IMR-90 (cell line): Measurements from ENCODE around the gene TFEB. TPM values are rescaled to one million over a fixed set of nuclear protein-coding genes. Genes with fewer than 3 reads are reported as not detected.

Source experiments
- ATAC-seq: fragments of 200-7000 bp; cut with Tn5 transposase; 2 replicates; pipeline ENCODE4 v1.9.1; 2020; ENCODE audit warnings: low read depth, mild to moderate bottlenecking, moderate library complexity
- BruUV-seq: library from RNA; stranded (reverse); fragments of 400-500 nt; replicated peaks from 2 replicates; lab custom pipeline; 2021; lab: Mats Ljungman, UMichigan
- CTCF ChIA-PET: fragments of 300-600 bp; formaldehyde crosslinking; extraction: SDS; loops from one replicate; lab custom pipeline; 2021; ENCODE audit warnings: antibody characterized with exemption; lab: Yijun Ruan, JAX
- POLR2A ChIA-PET: fragments of 300-600 bp; sonication (Branson Sonifier 250); formaldehyde crosslinking; loops from one replicate; lab custom pipeline; 2022; ENCODE audit warnings: antibody characterized with exemption; ENCODE audit not compliant: unreplicated experiment; lab: Charles Lee
- DNase-seq: peaks from one replicate; pipeline ENCODE4 v3.0.0; 2013
- H2AFZ ChIP-seq: replicated peaks from 2 replicates; pipeline ENCODE3; 2013; ENCODE audit warnings: low read length, mild to moderate bottlenecking; ENCODE audit not compliant: poor library complexity
- H2AK5ac ChIP-seq: 2 replicates; pipeline ENCODE4 v1.6.1; 2013; ENCODE audit warnings: low read depth, low read length, inconsistent platforms
- H2AK9ac ChIP-seq: replicated peaks from 2 replicates; pipeline ENCODE3; 2013; ENCODE audit warnings: mild to moderate bottlenecking, low read depth, low read length, moderate library complexity; ENCODE audit not compliant: poor library complexity
- H2BK120ac ChIP-seq: 2 replicates; pipeline ENCODE4 v1.6.1; 2013; ENCODE audit warnings: low read depth, low read length, inconsistent platforms
- H2BK15ac ChIP-seq: 3 replicates; pipeline ENCODE4 v1.6.1; 2013; ENCODE audit warnings: low read depth, low read length, inconsistent platforms
- H2BK20ac ChIP-seq: 2 replicates; pipeline ENCODE4 v1.6.1; 2013; ENCODE audit warnings: low read depth, mild to moderate bottlenecking, inconsistent platforms, low read length, moderate library complexity
- H2BK5ac ChIP-seq: 2 replicates; pipeline ENCODE4 v1.6.1; 2013; ENCODE audit warnings: mild to moderate bottlenecking, low read depth, low read length, inconsistent platforms; ENCODE audit not compliant: poor library complexity, severe bottlenecking
- H3K14ac ChIP-seq: replicated peaks from 2 replicates; pipeline ENCODE4 v1.6.1; 2013; ENCODE audit warnings: low read depth, low read length, inconsistent platforms
- H3K18ac ChIP-seq: 2 replicates; pipeline ENCODE4 v1.6.1; 2013; ENCODE audit warnings: low read depth, low read length, control low read depth
- H3K23ac ChIP-seq: 2 replicates; pipeline ENCODE4 v1.6.1; 2013; ENCODE audit warnings: low read depth, low read length, inconsistent platforms
- H3K27ac ChIP-seq: 2 replicates; pipeline ENCODE4 v1.5.1; 2013; ENCODE audit warnings: mild to moderate bottlenecking, control low read depth, low read length; ENCODE audit not compliant: insufficient read depth
- H3K27me3 ChIP-seq: 2 replicates; pipeline ENCODE4 v1.6.1; 2013; ENCODE audit warnings: low read length; ENCODE audit not compliant: control insufficient read depth, insufficient read depth
- H3K36me3 ChIP-seq: 2 replicates; pipeline ENCODE4 v1.6.1; 2013; ENCODE audit warnings: low read length, mixed read lengths; ENCODE audit not compliant: control insufficient read depth, insufficient read depth
- H3K4ac ChIP-seq: 2 replicates; pipeline ENCODE4 v1.6.1; 2013; ENCODE audit warnings: low read depth, low read length, inconsistent platforms
- H3K4me1 ChIP-seq: 2 replicates; pipeline ENCODE4 v1.6.1; 2013; ENCODE audit warnings: low read length, mixed read lengths; ENCODE audit not compliant: control insufficient read depth, insufficient read depth
- H3K4me2 ChIP-seq: 2 replicates; pipeline ENCODE4 v1.6.1; 2013; ENCODE audit warnings: low read depth, mild to moderate bottlenecking, control low read depth, low read length, moderate library complexity
- H3K4me3 ChIP-seq: 2 replicates; pipeline ENCODE4 v1.5.1; 2013; ENCODE audit warnings: low read depth, mild to moderate bottlenecking, control low read depth, low read length, moderate library complexity; ENCODE audit not compliant: insufficient read depth
- H3K56ac ChIP-seq: 2 replicates; pipeline ENCODE4 v1.6.1; 2013; ENCODE audit warnings: low read length, inconsistent platforms; ENCODE audit not compliant: insufficient read depth; ENCODE audit errors: extremely low read depth
- H3K79me1 ChIP-seq, 2 experiments: 2 replicates each; pipeline ENCODE4 v1.6.1; 2013; ENCODE audit warnings: low read length in 2 of 2, inconsistent platforms in 1 of 2, low read depth in 1 of 2
- H3K9ac ChIP-seq: 2 replicates; pipeline ENCODE4 v1.6.1; 2013; ENCODE audit warnings: low read depth, low read length, control low read depth
- H3K9me1 ChIP-seq: 2 replicates; pipeline ENCODE4 v1.6.1; 2013; ENCODE audit warnings: low read length, inconsistent platforms; ENCODE audit not compliant: insufficient read depth
- H3K9me3 ChIP-seq: 2 replicates; pipeline ENCODE4 v1.6.1; 2013; ENCODE audit warnings: low read length; ENCODE audit not compliant: control insufficient read depth, insufficient read depth
- H4K20me1 ChIP-seq: 2 replicates; pipeline ENCODE4 v1.6.1; 2013; ENCODE audit warnings: low read length, inconsistent platforms; ENCODE audit not compliant: insufficient read depth
- H4K5ac ChIP-seq: 2 replicates; pipeline ENCODE4 v1.6.1; 2013; ENCODE audit warnings: mild to moderate bottlenecking, low read depth, low read length, control low read depth
- H4K8ac ChIP-seq, 2 experiments: 2 replicates each; pipeline ENCODE4 v1.6.1; 2013; ENCODE audit warnings: low read depth in 2 of 2, low read length in 2 of 2, control low read depth in 1 of 2, inconsistent platforms in 1 of 2
- H4K91ac ChIP-seq: 2 replicates; pipeline ENCODE4 v1.6.1; 2013; ENCODE audit warnings: low read depth, low read length, inconsistent platforms; ENCODE audit not compliant: insufficient read depth
- BHLHE40 ChIP-seq: fragments of 150-350 bp; IDR thresholded peaks from 2 replicates; pipeline ENCODE4 v1.6.1; 2016; ENCODE audit warnings: mild to moderate bottlenecking, low read depth, low read length
- CEBPB ChIP-seq: IDR thresholded peaks from 2 replicates; pipeline ENCODE4 v1.6.1; 2012; ENCODE audit warnings: low read depth, low read length, improper control_type of control experiment
- CHD1 ChIP-seq: IDR thresholded peaks from 2 replicates; pipeline ENCODE4 v1.6.1; 2012; ENCODE audit warnings: low read depth, low read length, improper control_type of control experiment
- CTCF ChIP-seq: conservative IDR thresholded peaks from 2 replicates; pipeline ENCODE4 v1.5.1; 2012; ENCODE audit warnings: mild to moderate bottlenecking, low read depth, low read length, improper control_type of control experiment
- FOS ChIP-seq: fragments of 150-350 bp; IDR thresholded peaks from 2 replicates; pipeline ENCODE4 v1.6.1; 2016; ENCODE audit warnings: low read depth, low read length
- MAFK ChIP-seq: IDR thresholded peaks from 2 replicates; pipeline ENCODE4 v1.6.1; 2012; ENCODE audit warnings: low read depth, low read length, improper control_type of control experiment
- MXI1 ChIP-seq: IDR thresholded peaks from 2 replicates; pipeline ENCODE4 v1.6.1; 2012; ENCODE audit warnings: low read depth, mild to moderate bottlenecking, low read length, moderate library complexity, borderline replicate concordance
- NFE2L2 ChIP-seq: fragments of 150-350 bp; IDR thresholded peaks from 2 replicates; pipeline ENCODE4 v1.6.1; 2016; ENCODE audit warnings: low read depth, mild to moderate bottlenecking, low read length
- POLR2A ChIP-seq: IDR thresholded peaks from 2 replicates; pipeline ENCODE4 v1.6.1; 2012; ENCODE audit warnings: mild to moderate bottlenecking, low read depth, low read length
- RFX5 ChIP-seq: IDR thresholded peaks from 2 replicates; pipeline ENCODE4 v1.8.0; 2012; ENCODE audit warnings: low read depth, mild to moderate bottlenecking, low read length, moderate library complexity
- SMC3 ChIP-seq: fragments of 150-350 bp; IDR thresholded peaks from 2 replicates; pipeline ENCODE4 v1.6.1; 2016; ENCODE audit warnings: low read depth, mild to moderate bottlenecking, antibody characterized with exemption, low read length, moderate library complexity
- WGBS, 2 experiments: methylation state at CpG; one replicate each; pipeline versions ENCODE4 v1.1.5 to v1.1.7; 2013; ENCODE audit warnings: missing lambda C conversion rate in 2 of 2; ENCODE audit not compliant: insufficient read length in 1 of 2; ENCODE audit errors: extremely low coverage in 2 of 2; 5-methylcytosine and 5-hydroxymethylcytosine counted together
- dilution Hi-C: fragments of 300-500 bp; cut with HindIII; formaldehyde crosslinking; loops from one replicate; pipeline ENCODE4 v1.14.3; 2018; ENCODE audit warnings: low sequenced_read_pairs; ENCODE audit not compliant: unreplicated experiment
- in situ Hi-C: fragments of 300-500 bp; cut with MboI; formaldehyde crosslinking; loops from 3 replicates; pipeline ENCODE4 v1.14.3; 2019; ENCODE audit warnings: low sequenced_read_pairs, inconsistent platforms, mixed read lengths
- intact Hi-C: fragments of 100-400 bp; cut with micrococcal nuclease; formaldehyde crosslinking; loops from 2 replicates; pipeline ENCODE4 v1.10.0; 2022
- polyA plus RNA-seq, 3 experiments: library from polyadenylated mRNA; depleted of rRNA; stranded (reverse); fragments of >200 nt; gene quantifications; 2 replicates each; pipeline ENCODE4 v1.2.3, GENCODE V29; 2012; ENCODE audit warnings: low replicate concordance in 1 of 3
- total RNA-seq: library from RNA; depleted of rRNA; stranded (reverse); fragments of >200 nt; gene quantifications from 2 replicates; pipeline ENCODE4 v1.2.3, GENCODE V29; 2012

Gene TFEB
- total and polyA plus RNA-seq, 2 of the 4 experiments (the other 2 are of a cell fraction), result 4.5 to 4.9 TPM

DNA sequence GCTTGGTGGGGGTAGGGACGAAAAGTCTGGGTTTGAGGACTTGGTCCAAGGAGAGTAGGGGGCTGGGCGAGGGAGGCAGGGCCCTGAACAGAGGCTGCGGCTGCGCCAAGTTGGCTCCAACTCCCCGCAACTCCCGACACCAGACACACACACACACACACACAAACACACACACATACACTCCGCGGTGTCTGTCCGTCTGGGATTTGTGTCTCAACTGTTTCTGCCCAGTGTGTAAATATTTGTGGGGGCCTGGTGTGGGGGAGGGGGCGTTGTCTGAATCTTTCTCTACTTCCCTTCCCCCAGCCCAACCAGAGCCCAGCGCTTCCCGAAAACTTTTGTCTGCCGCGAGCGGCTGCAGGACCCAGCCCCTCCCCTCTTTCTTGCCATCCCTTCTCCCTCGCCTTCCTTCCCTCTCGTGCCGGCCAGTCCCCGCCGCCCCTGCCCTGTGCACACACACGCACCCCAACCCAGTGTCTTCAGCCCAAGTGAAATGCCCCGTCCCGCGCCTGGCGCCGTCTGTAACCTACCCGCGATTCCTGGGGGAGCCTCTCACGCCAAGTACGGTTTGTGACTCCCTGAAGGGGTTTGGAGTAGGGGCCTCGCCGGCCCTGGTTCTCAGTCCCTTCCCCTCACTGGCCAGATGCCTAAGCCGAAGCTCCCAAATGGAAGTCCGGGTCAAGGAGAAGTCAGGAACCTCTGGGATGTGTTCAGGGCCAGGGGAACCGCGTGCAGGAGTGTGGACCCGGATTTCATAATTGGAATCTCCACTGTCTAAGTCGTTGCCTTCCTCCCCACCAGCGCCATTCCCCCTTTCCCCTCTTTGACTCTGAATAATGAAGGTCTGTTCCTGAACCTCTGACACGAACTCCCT, 96.2 kb downstream of the TFEB start:
- peak overlapping the region; percentile 37 for H2AFZ ChIP-seq
- CTCF ChIA-PET, result no interaction called here
- H4K91ac ChIP-seq, result no peak overlapping the region
- H2BK15ac ChIP-seq, result no peak overlapping the region
- 0% methylated on average over 4 of the region's 40 CpGs; no CpG with 5 or more reads in 1 of the 2 experiments for WGBS, 2 experiments
- no peaks in the 10 kb centered on the region; the same call in 1 of the 2 replicates for H4K20me1 ChIP-seq
- H3K36me3 ChIP-seq, result no peaks in the 10 kb centered on the region
- no peak overlapping the region for H2BK120ac ChIP-seq
- dilution Hi-C loops, result no loop called here
- intact Hi-C loops, result no loop called here
- no peaks in the 10 kb centered on the region for H3K4me1 ChIP-seq
- H3K4me3 ChIP-seq, result no peak overlapping the region
- peak overlapping the region; percentile 10; the same call in 1 of the 2 replicates for H3K4me2 ChIP-seq
- peaks cover 94% of the 10 kb centered on the region for H3K27me3 ChIP-seq
- H2AK9ac ChIP-seq, result no peak overlapping the region
- no peak overlapping the region for H3K18ac ChIP-seq
- POLR2A ChIA-PET, result no interaction called here
- ATAC-seq (no peak), DNase-seq (no peak)
- no peaks in the 10 kb centered on the region; the same call in 1 of the 2 replicates for H3K9me3 ChIP-seq
- no TSS peak for BruUV-seq
- in situ Hi-C loops, result no loop called here
- H4K5ac ChIP-seq, result no peak overlapping the region
- H3K9ac ChIP-seq, result no peak overlapping the region
- H3K4ac ChIP-seq, result no peak overlapping the region
- no peak overlapping the region for H3K23ac ChIP-seq
- no peaks in the 10 kb centered on the region for H3K79me1 ChIP-seq
- no peak overlapping the region for H3K14ac ChIP-seq
- H3K27ac ChIP-seq, result no peak overlapping the region
- TF ChIP-seq CHD1 (no peak), MXI1 (no peak), RFX5 (no peak), MAFK (no peak), FOS (no peak), CEBPB (no peak), BHLHE40 (no peak), CTCF (no peak), POLR2A (no peak), NFE2L2 (no peak), SMC3 (no peak)
- no peak overlapping the region for H2BK5ac ChIP-seq
- no peak overlapping the region for H2AK5ac ChIP-seq
- no peak overlapping the region for H2BK20ac ChIP-seq
- no peak overlapping the region for H4K8ac ChIP-seq
- H3K56ac ChIP-seq, result no peak overlapping the region
- H3K9me1 ChIP-seq, result no peaks in the 10 kb centered on the region
